HTERT RPE-1 (cell line): ENCODE measurements around the gene TNP2.

Source experiments
- in situ Hi-C: fragments of 300-500 bp; cut with MboI; formaldehyde crosslinking; loops from 4 replicates; pipeline ENCODE4 v1.14.3; 2020; ENCODE audit warnings: low sequenced_read_pairs

The TNP2 gene

GRCh38 chr16:11240636-11241473, 28.3 kb downstream of the TNP2 start:
- in situ Hi-C loops, result no loop called here

GRCh38 chr16:11239644-11240632, 29.2 kb downstream of the TNP2 start:
- in situ Hi-C loops, result no loop called here

- in situ Hi-C loops, result no loop called here
Observed at GRCh38 chr16:11238272-11239202, 30.6 kb downstream of the TNP2 start.

DNA sequence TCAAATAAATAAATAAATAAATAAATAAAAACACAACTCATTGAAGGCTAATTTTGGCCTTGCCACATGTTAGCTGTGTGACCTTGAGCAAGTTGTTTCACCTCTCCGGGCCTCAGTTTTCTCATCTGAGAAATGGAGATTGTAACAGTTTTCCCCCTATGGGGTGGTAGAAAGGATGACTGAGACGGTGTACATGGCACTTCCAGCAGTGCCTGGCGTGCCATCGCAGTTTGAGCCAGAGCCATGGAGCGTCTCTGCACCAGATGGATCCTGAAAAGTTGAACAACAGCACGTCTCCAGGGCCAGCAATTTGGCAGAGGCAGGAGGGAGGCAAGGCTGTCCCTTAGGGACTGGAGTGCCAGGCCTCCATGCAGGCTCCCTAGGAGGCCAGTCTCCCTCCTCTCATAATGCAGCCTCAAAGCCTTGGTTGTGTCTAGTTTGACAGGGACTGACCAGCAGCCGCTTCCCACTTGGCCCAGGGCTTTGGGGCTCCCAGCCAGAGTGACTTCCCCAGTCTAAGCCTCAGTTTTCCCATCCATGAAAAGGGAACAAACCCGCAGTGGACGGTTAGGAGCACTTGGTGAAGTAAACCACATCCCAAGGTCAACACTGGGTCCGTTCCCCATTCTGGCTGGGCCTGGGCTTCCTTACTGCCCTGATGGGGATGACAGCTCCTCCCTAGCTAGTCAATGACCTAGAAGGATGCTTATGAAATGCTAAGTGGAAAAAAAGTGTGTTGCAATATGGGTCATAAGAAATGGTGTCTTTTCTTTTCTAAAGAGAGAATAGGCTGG, 32.5 kb downstream of the TNP2 start:
- in situ Hi-C loops, result no loop called here

- in situ Hi-C loops, result no loop called here
Observed at GRCh38 chr16:11235703-11235991, 33.5 kb downstream of the TNP2 start.

- in situ Hi-C loops, result no loop called here
Observed at GRCh38 chr16:11234884-11235702, 34.0 kb downstream of the TNP2 start.

- in situ Hi-C loops, result no loop called here
Observed at GRCh38 chr16:11233727-11234376, 35.3 kb downstream of the TNP2 start.

DNA sequence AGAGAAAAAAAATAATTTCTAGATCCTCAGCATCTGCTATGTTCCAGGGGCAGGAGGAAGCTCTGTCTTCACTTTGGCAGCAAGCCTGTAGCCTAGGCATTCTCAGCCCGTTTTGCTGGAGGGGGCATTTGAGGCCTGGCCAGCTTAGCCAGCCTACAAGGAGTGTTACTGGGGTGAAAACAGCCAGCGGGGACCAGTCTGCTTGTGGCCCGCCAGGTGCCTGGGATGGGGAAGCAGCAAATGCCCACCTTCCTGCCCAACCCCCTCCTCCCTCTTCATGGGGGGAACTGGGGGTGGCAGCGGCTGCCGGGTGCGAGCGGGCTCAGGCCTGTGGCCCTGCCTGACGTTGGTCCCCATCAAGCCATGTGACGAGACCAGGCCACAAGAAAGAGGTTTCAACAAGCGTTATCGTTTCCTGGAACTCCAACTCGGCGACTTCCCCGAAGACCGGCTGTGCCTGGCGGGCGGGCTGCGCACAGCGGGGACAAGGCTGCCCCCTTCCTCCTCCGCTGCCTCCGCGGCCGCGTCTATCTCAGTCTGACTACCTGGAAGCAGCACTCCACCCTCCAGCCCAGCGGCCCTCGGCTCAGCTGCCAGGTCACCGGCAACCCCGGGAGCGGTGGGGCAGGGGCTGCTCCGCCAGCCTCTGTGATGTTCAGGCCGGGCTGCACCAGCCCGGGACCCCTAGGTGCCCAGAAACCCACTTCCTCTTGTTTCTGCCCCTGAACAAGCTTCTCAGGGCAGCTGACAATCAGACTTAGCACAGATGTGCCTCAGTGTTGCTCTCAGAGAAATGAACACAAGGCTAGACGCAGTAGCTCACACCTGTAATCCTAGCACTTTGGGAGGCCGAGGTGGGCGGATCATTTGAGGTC, 36.0 kb downstream of the TNP2 start:
- in situ Hi-C loops, result no loop called here

DNA sequence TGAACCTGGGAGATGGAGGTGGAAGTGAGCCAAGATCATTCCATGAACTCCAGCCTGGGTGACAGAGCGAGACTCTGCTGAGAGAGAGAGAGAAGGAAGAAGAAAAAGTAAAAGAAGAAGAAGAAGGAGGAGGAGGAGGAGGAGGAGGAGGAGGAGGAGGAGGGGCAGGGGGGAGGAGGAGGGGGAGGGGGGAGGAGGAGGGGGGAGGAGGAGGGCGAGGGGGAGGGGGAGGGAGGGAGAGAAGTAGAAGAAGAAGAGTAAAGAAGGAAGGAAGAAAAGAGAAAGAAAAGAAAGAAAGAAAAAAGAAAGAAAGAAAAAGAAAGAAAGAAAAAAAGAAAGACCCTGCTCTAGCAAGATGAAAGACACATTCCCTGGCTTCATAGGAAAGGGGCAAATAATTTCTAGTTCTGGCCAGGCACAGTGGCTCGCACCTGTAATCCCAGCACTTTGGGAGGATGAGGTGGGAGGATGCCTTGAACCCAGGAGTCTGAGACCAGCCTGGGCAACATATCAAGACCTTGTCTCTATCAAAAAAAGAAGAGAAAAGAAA, 36.7 kb downstream of the TNP2 start:
- in situ Hi-C loops, result no loop called here

- in situ Hi-C loops, result no loop called here
Observed at GRCh38 chr16:11231367-11231970, 37.7 kb downstream of the TNP2 start.

GRCh38 chr16:11229906-11230305, 39.2 kb downstream of the TNP2 start:
- in situ Hi-C loops, result no loop called here

DNA sequence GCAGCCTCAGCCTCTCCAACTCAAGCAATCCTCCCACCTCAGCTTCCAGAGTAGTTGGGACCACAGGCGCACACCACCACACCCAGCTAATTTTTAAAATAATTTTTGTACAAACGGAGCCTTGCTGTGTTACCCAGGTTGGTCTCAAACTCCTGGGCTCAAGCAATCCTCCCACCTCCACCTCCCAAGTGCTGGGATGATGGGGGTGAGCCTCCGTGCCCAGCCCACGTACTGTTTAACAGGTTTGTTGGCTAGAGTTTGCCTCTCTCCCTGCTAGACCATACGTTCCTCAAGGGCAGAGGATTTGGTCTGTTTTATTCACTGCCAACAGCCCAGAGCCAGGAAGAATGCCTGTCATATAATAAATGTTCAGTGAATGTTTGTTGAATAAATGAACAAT, 39.7 kb downstream of the TNP2 start:
- in situ Hi-C loops, result no loop called here

DNA sequence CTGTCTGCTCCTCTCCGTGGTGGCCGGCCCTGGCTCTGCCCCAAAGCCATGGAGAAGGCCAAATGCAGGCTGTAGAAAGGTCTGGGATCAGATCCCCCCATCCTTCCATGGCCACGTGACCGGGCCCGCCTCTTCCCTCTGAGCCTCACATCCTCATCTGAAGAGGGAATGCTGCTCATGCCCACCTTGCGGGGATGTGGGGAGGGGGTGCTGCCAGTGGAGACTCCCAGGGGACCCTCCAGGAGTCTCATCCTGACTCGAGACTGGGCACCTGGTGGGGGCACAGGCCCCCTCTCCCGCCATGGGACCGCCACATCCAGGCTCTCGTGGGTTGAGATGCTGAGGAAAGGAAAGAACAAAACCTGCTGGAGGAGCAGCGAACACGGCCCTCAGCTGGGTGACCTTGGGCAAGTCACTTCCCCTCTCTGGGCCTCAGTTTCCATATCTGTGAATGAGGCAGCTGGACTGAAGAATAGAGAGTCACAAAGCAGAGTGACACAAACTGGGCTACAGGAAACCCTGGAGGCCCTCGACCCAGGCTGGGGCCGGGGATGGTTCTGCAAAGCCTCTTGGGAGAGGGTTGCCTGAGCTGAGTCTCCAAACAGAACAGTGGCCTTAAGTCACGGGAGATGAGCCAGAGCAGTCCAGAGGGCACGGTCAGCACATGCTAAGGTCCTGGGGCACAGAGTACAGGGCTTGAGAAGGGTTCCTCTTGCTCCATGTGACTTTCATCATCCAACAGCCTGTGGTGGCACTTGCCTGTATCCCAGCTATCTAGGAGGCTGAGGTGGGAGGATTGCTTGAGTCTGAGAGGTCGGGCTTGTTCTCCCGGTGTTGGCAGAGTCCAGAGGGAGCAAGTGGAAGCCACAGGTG, 43.2 kb downstream of the TNP2 start:
- in situ Hi-C loops, result no loop called here

DNA sequence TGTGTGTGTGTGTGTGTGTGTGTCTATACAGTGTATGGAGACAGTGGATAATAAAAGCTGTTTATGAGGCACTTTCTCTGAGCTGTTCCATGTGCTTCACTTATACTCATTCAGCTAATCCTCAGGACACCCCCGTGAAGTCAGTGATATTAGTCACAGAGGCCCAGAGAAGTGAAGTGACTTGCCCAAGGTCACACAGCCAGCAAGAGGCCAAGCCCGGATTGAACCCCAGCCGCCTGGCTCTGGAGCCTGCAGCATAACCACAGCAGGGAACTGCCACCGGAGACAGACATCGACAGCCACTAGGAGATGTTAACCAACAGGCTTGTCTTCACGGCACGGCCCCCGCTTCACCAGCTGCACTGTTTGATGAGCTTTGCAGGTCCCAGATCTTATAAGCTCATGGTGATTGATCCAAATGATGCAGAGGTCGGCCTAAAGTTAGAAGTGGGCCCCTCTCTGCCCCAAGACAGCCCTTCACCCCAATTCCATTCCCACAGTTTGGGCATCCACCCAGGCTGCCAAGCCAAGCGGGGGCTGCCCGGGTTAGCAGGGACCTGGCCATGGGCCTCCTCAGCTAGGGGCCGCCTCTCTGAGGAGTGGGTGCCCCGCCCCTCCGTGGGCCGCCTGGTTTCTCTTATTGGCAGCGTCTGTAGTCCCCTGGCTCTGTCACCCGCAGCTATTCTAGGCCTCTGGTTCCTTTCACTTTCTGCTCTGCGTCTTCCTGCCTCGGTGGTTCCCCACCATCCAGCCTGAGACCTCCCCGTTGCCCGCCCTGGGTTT, 44.0 kb downstream of the TNP2 start:
- in situ Hi-C loops, result no loop called here
